Right renal pelvis (tissue), 4 donors: ENCODE measurements around the gene EPHA6. TPM values are rescaled to one million over a fixed set of nuclear protein-coding genes. Genes with fewer than 3 reads are reported as not detected.

Experiments used
- DNase-seq, 4 donors: peaks; one replicate each; pipeline ENCODE4 v3.0.0-alpha.2; 2013; ENCODE audit warnings: low read depth in 4 of 4, low spot score in 3 of 4, missing footprints in 1 of 4
- polyA plus RNA-seq, 4 donors: library from polyadenylated mRNA; unstranded; fragments of 120-200 nt; gene quantifications; one replicate each; pipeline ENCODE4 v1.2.1, GENCODE V29; 2013; ENCODE audit not compliant: insufficient read length in 4 of 4

EPHA6 gene
- polyA plus RNA-seq, 4 donors: 0.50 to 1.2 (median 0.89) TPM

GRCh38 chr3:97684490-97684889, 870.1 kb downstream of the EPHA6 start:
- no peak for DNase-seq

DNA sequence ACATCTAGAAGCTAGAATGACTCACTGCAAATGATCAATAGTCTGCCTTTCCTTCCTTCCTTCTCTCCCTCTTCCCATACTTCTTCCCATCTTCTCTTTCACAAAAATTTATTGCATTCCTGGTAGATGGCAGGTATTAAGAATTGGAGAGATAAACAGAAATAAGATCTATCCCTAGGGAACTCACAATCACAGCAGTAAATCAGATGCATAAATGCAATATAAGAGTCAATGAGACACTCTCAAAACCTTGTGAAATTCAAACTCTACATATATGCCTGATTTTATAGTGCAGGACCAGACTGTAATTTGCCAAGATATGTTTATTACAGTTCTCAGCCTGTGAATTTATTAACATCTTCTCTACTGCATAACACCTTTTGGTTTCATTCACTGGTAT, 871.9 kb downstream of the EPHA6 start:
- DNase-seq: no peak

DNA sequence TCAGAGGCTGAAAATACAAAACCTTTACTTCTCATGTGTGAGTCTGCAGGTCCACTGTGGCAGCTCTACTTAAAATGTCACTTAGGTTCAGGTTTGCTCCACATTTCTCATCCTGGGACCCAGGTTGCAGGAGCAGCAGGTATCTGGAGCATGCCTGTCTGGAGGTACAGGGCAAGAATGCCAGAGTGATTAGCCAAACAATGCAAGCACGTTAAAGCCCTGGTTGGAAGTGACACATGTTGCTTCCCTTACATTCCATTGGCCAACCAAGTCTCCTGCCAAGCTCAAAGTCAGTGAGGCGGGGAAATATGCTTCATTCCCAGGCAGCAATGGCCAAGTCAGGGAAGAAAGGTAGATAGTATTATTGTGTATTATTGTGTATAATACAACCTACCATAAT, 873.3 kb downstream of the EPHA6 start:
- no peak for DNase-seq

DNA sequence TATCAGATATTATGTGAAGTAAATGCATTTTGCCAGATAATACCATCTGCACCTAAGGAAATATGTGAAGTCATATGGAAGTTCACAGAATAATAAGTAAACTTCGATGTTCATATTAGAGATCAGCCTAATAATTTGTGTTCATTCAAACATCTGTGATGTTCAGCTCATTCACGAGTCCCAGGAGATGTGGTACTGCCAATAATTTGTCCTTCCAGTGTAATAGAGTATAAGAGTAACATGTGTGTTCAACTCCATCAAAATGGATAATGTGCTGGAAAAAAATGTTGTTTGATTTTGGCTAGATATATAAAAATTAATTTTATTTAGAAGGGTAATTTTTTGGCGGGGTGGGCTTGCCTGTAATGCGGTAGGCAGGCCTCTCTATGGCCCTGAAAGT, 874.7 kb downstream of the EPHA6 start:
- no peak for DNase-seq

GRCh38 chr3:97689962-97690361, 875.6 kb downstream of the EPHA6 start:
- no peak for DNase-seq

- no peak for DNase-seq
Observed at GRCh38 chr3:97691354-97691753, 877.0 kb downstream of the EPHA6 start.

GRCh38 chr3:97692389-97692788, 878.0 kb downstream of the EPHA6 start:
- DNase-seq: no peak

DNA sequence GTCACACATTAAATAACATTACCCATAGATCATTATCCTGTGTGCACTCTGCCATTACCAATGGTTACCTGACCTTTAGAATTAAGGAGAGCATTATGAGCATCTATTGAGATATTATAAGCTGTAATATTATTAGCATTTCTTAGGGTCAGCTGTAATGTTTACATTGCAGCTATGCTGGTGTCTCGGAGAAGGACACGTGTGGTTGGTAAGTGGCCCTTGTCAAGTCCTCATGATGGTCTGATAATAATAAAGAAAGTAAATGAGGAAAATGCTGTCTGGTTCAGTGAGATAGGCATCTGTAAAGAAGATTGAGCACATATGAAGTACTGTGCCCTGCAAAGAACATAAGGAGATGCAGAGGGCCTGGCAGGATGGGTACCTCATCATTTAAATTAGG, 878.4 kb downstream of the EPHA6 start:
- no peak for DNase-seq

DNA sequence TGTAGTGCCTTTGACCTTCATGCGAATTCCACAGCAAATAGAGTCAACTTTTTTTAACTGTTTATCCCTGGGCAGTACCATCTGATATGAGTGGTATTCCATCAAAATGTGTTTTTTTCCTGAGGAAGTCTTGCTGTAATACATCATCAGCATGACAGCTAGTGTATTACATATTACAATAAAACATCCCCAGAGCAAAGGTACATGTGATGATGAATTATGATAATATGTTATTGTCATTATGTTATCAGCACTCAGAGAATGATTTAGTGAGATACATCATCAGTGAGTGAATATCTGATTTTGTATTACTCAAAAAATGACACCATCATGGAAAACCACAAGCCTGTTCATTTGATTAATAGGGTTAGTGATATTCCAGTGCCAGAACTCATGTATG, 880.5 kb downstream of the EPHA6 start:
- DNase-seq: no peak

DNA sequence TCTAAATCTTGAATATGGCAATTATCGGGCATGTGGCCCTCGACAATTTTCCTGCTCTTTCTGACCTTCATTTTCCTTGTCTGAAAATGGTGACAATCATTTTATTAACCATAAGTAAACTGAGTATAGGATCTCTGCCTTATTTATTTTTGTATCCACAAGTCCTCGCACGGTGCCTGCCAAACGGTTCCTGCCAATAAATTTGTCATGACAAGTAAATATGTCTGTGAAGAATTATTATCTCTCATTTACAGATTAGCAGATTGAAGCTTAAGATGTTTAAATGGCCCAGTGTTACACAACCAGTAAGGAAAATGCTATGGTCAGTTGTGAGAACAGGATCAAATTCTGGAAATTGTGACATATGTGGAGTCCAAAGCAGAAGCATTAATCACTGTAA, 884.3 kb downstream of the EPHA6 start:
- no peak for DNase-seq

GRCh38 chr3:97699889-97700288, 885.5 kb downstream of the EPHA6 start:
- DNase-seq: no peak

DNA sequence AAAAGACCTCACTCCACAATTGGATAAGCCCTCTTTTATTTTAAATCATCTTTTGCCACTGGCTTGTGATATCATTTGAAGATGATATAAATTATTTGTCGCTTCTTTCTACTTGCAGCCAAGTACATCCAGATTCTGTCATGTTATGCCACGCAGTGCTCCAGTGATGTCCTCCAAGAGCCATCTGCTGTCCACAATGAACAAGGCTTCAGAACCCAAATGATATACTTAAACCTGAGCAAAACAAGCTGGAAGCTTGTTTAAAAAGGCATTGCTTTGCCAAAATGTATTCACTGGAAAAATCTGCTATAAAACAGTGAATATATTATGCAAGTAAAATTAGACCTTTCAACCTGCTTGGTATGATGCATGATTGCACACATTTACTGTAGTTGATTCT, 891.4 kb downstream of the EPHA6 start:
- peak in 1 of 4 donors; percentile 20 for DNase-seq

DNA sequence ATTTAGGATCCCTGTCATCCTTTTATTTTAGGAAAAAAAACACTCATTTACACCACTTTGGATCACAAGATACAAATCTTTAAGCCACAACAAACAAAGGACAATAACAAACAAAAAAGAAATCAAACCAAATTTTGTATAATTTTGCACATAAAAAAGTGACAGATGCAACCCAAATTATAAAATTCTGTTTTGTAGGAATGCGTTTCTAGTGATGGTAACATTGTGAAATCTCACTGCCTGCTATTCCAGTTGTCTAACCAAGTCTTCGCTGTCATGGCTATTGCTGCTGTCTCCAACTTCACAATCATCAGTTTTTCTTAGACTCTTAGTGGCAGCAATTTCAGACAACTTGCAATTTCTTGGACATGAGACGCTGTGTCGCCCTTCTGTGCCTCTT, 891.8 kb downstream of the EPHA6 start:
- no peak for DNase-seq

DNA sequence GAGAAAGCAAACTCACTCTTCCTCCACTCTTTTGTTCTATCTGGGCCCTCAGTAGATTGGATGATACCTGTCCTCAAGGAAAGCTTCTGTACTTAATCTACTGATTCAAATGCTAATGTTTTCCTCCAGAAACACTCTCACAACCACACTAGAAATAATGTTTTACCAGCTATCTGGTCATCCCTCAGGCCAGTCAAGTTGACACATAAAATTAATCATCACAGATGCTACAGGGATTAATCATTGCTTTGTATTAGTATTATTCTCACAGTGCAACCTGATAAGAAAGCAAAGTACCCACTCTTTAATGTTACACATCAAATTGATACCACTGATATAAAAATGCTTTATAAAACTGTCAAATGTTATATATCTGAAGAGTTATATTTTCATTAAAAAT, 897.3 kb downstream of the EPHA6 start:
- no peak for DNase-seq

DNA sequence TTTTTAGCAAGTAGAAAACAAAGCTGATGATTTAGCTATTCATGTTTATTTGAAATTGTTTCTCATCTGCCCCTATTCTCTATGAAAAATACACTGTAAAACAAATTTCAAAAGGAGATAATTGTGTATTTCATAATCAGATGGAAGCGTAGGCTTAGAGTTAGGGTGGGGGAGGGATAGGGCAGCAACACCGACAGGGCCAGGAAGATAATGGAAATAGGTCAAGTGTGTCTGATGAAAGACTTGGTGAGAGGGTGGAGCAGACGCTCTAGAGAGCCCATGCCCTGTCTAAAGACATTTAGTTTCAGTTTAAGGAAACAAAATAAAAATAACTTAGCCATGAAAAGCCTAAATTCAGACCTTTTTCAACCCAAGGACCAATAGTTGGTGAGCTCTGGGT, 898.5 kb downstream of the EPHA6 start:
- DNase-seq: no peak

DNA sequence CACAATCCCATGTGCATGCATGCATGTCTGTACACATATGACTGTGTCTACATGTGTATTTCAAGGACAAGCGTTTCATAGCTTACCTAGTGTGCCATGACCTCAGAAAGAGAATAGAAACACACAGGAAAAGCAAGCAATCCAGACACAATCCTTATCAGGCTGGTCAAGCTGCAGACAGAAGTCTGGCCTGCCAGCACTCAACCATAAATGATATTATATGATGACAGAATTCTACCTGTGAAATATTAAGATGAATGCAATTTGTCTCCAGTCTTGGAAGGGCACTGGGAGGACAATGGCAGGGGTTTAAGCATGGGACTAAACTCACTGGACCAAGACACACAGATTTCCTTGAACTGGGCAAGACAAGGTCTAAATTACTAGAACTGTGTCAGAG, 899.2 kb downstream of the EPHA6 start:
- no peak for DNase-seq

GRCh38 chr3:97719156-97719821, 904.9 kb downstream of the EPHA6 start:
- DNase-seq: peak; percentile 53 to 65 (median 58)

GRCh38 chr3:97720417-97720816, 906.0 kb downstream of the EPHA6 start:
- no peak for DNase-seq

- DNase-seq: no peak
Observed at GRCh38 chr3:97721446-97721845, 907.1 kb downstream of the EPHA6 start.

GRCh38 chr3:97736928-97737327, 922.5 kb downstream of the EPHA6 start:
- DNase-seq: peak; percentile 16 to 64 (median 46)

- DNase-seq: no peak
Observed at GRCh38 chr3:97738761-97739160, 924.4 kb downstream of the EPHA6 start.

GRCh38 chr3:97742036-97742435, 927.6 kb downstream of the EPHA6 start:
- DNase-seq: no peak

DNA sequence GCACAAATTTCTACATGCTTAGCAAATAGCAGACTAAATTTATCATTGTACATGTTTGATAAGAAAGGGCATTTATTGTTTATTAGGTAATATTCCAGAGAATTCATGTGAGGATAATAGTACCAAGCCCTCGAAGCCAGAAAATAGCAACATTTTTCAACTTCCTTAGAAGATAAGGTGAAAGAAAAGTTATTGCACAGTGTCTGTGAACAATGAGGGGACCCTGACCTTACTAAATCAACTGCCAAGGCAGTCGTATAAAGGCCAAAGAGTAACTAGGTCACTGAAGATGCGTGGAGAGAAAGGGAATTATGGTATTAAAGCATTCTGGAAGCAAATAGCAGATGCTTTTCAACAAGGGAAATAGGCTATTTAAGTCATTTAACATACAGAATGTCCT, 929.9 kb downstream of the EPHA6 start:
- no peak for DNase-seq
